ENCODE measurements around the gene PLIN3.
"Not testable (repeated sequence)": the region's sequence is repeated elsewhere in the genome, so short reads cannot be mapped to it uniquely, and the experiment has no call there.

PLIN3 gene

GRCh38 chr19:4814625-4815425, 52.6 kb downstream of the PLIN3 start:
- TF ChIP-seq CTCF (IDR thresholded peaks at IDR 0.05; ENCODE audit: insufficient read depth, low read depth, low read length, missing control alignments): no peak
- DNase-seq (ENCODE audit: low read depth): no peak
- H3K4me3 ChIP-seq (ENCODE audit: low read depth, low read length): no peak overlapping the region

- peak; percentile 86 for DNase-seq (ENCODE audit: low read depth)
- H3K4me3 ChIP-seq (ENCODE audit: low read depth, low read length): no peak overlapping the region
- TF ChIP-seq CTCF (IDR thresholded peaks at IDR 0.05; ENCODE audit: insufficient read depth, low read depth, low read length, missing control alignments): peak; percentile 98
Measured at GRCh38 chr19:4811328-4812131, 55.9 kb downstream of the PLIN3 start.

GRCh38 chr19:4807188-4807587, 60.3 kb downstream of the PLIN3 start:
- no peak overlapping the region for H3K4me3 ChIP-seq (ENCODE audit: low read depth, low read length)
- peak; percentile 40 for DNase-seq (ENCODE audit: low read depth)
- TF ChIP-seq CTCF (IDR thresholded peaks at IDR 0.05; ENCODE audit: insufficient read depth, low read depth, low read length, missing control alignments): no peak

GRCh38 chr19:4806384-4806783, 61.1 kb downstream of the PLIN3 start:
- DNase-seq (ENCODE audit: low read depth): no peak
- no peak for TF ChIP-seq CTCF (IDR thresholded peaks at IDR 0.05; ENCODE audit: insufficient read depth, low read depth, low read length, missing control alignments)
- H3K4me3 ChIP-seq (ENCODE audit: low read depth, low read length): no peak overlapping the region

GRCh38 chr19:4805140-4805539, 62.3 kb downstream of the PLIN3 start:
- not testable (repeated sequence) for H3K4me3 ChIP-seq (ENCODE audit: low read depth, low read length); DNase-seq (ENCODE audit: low read depth)

GRCh38 chr19:4803736-4804695, 63.5 kb downstream of the PLIN3 start:
- peak; percentile 72 for DNase-seq (ENCODE audit: low read depth)
- no peak overlapping the region for H3K4me3 ChIP-seq (ENCODE audit: low read depth, low read length)
- TF ChIP-seq CTCF (IDR thresholded peaks at IDR 0.05; ENCODE audit: insufficient read depth, low read depth, low read length, missing control alignments): peak; percentile 87
